Activated naive CD8-positive, alpha-beta T cell treated with anti-CD3 and anti-CD28 coated beads, Interleukin-2, amount 50 U/mL, for 16 hours (primary cell): ENCODE results near the gene TEKT5.
"Not testable (repeated sequence)": the region's sequence is repeated elsewhere in the genome, so short reads cannot be mapped to it uniquely, and the experiment has no call there.

ENCODE experiments used
- DNase-seq: peaks from one replicate; pipeline ENCODE4 v3.0.0-alpha.2; 2020; ENCODE audit warnings: low read depth, low spot score

The TEKT5 gene

DNA sequence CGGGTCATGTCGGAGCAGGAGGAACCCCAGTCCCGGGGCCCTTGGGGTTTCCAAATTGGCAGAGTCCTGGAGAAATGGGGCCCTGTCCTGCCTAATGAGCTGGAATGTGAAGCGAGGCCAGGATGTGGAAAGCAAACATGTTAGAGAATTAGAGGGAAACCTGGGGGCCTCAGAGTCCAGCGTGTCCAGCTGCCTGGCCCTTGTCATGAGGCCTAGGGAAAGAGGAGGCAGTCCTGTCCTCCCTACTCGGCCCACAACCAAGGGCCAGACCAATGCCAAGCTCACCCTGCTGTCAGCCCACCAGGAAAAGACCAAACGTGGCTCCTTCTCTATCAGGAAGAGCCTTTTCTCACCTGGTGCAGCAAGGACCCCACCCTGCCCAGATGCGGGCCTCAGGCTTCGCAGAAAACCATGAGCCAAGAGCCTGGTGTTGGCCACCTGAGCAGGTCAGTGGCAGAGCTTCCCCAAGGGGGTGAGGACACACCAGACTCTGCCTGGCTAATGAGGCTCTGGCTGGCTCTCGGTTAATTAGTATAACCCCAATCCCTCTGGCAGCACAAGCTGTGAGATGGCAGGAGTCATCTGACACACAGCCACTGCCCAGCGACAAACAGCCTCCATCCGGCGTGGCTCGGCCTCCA is 10.1 kb downstream of the TEKT5 start:
- DNase-seq = no peak

DNA sequence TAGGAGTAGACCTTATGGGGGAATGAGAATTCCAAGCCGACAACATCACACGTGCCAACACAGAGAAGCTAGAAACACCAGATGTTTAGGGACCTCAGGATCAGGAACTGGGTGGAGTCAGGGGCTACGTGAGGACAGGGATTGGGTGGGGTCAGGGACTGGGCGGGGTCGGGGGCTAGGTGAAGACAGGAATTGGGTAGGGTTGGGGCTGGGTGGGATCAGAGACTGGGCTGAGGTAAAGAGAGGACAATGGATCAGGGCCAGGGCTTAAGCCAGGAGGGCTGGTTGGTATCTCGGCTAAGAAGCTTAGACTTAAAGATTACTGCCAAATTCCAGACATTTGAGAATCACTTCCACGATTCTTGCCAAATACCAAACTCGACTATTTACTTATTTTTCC is 11.6 kb downstream of the TEKT5 start:
- no peak for DNase-seq

DNA sequence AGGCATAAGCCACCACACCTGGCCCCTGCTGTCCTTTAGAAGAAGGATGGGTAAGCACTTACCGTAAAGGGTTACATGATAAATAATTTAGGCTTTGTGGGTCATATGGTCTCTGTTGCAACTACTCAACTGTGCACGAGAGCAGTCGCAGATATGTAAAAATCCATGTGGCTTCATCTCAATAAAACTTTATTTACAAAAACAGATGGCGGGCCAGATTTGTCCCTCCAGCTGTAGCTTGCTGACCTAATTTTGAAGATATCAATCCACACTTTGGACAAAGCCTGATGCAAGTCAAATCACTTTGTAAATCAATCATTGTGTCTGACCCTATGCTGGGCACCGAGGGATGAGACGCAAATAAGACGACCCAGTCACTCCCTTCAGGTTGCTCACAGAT is 12.1 kb downstream of the TEKT5 start:
- DNase-seq = no peak

DNA sequence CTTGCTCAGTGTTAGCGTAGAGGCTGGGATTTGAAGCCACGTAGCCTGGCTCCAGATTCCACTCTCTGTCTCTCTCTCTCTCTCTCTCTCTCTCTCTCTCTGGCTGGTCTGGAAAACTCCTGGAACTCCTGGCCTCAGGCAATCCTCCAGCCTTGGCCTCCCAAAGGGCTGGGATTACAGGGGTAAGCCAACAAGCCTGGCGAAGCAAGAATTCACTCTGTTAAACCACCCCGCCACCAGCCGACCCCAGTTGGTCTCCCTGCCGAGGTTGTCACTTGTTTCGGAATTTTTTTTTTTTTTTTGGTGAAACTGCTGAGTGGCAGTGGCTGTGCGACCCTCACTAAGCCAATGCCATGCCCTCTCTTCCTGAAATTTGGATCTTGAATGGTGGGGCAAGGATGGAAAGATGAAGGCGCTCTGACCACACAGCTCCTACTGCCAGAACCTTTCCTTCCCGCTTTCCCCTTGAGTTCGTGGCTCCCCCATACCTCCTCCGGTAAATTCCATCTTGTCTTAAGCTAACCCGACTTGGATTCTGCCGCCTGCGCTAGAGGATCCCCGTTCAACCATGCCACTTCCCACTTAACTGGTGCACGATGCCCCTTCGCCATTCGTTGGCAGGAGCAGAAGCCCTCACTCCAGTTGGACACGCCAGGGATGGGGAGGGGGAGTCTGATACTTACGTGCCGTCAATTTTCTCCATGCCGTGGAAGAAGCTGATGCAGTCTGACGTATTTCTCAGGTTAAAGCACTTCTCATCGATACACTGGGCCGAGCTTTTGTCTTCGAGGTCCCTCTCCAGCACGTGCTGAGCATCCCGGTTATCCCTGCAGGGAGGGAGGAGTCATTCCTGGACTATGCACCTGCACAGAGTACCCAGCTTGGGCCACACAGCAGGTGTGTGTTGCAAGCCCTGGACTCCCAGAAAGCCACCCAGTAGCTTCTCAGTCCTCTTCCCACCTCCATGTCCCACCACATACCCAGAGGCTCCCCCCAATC is 13.1 kb downstream of the TEKT5 start:
- DNase-seq = no peak

DNA sequence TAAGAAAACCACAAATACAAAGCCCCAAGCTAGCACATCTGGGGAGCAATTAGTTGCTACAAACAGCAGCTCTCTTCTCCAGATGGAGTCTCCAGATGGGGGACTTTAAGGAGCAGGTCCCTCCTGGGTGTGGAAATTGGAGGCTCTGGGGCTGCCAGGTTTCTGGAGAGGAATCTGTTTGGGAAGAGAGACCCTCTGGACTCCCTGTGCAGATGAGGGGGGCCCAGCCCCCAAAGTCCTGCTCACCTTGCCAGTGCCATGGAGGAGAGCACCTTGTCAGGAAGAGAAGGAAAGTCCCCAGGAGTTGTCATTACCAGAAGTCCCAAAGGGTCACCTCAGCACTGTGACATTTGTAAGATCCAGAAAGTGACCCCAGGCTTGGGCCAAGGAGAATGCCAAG is 14.8 kb downstream of the TEKT5 start:
- no peak for DNase-seq

DNA sequence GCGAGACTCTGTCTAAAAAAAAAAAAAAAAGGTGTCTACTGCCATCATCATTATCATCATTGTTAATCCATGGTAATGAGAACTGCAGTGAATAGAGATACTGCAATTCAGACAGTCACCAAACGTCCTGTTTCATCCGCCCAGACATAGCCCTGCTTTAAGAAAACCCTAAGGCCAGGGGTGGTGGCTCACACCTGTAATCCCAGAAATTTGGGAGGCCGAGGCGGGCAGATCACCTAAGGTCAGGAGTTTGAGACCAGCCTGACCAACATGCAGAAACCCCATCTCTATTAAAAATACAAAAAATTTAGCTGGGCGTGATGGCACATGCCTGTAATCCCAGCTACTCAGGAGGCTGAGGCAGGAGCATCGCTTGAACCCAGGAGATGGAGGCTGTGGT is 15.3 kb downstream of the TEKT5 start:
- not testable (repeated sequence) for DNase-seq

DNA sequence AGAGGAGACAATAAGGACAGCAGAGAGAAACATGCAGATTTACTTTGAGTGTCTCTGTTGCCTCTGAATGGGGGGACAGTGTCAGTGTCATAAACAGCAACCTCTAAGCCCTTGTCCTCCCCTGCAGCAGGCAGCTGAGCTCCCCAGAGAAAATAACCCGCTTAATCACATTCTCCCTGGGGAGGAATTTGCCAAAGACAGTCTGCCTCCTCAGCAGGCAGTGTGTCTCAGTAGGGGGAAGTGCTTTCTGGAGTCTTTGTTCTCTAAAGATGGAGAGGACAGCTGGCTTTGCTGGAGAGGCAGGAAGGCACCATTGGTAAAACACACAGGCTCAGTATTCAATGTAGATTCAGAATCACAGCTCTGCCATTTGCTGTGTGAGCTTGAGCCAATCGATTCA is 16.1 kb downstream of the TEKT5 start:
- no peak for DNase-seq

DNA sequence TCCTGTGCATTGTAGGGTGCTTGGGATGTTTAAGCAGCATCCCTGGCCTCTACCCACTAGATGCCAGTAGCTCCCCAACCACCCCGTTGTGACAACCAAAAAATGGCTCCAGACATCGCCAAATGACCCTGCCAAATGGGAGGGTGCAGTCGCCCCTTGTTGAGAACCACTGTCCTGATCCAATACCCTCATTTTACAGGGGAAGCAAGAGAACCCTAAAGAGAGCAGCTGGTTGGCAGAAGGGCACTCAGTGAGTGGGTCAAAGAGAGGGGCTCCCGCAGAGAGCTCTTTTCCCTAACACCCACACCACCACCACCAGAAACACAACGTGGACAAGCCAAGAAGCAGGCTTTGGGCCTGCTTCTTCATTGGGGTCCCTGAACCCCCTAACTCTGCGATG is 18.4 kb downstream of the TEKT5 start:
- no peak for DNase-seq

DNA sequence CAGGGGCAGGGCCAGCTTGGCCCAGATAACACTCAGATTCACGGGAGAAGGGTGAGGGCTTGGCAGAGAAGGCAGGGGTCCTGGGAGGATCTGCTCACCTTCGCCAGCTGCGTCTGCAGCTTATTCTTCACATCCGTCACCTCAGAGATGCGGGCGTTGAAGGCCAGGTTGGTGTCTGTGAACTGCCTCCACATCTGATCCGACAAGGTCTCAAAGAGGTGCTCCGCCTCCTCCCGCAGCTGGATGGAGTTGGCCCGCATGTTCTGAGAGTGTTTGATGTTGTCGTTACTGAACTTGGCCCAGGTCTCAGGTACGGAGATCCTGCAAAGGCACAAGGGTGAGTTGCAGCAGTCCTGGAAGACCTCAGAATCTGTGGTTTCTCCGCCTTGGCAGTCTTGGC is 18.9 kb downstream of the TEKT5 start:
- DNase-seq = no peak

DNA sequence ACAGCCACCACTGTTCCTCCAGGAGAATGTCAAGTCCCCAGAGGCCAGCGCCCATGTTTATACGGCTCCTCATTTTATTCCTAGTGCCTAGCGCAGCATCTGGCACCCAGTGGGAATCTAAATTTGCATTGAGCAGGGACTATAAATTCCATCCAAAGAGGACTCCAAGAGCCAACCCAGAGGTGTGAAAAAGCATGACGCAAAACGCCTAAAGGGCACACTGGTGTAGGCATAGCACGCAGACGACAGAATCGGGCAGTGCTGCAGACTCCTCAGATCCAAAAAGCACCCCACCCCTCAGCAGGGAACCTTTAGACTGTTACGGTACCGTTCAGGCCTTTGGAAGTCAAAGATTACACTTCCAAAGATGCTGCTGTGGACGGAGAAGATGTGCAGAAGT is 19.5 kb downstream of the TEKT5 start:
- DNase-seq = no peak

DNA sequence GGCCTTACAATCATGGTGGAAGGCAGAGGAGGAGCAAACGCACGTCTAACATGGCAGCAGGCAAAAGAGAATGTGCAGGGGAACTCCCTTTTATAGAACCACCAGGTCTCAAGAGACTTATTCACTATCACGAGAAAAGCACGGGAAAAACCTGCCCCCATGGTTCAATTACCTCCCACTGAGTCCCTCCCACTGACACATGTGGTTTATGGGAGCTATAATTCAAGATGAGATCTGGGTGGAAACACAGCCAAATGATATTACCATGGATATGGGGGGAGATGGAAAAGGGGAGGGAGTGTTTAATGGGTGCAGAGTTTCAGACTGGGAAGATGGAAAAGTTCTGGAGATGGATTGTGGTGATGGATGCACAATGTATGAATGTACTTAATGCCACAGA is 23.0 kb downstream of the TEKT5 start:
- DNase-seq = no peak

DNA sequence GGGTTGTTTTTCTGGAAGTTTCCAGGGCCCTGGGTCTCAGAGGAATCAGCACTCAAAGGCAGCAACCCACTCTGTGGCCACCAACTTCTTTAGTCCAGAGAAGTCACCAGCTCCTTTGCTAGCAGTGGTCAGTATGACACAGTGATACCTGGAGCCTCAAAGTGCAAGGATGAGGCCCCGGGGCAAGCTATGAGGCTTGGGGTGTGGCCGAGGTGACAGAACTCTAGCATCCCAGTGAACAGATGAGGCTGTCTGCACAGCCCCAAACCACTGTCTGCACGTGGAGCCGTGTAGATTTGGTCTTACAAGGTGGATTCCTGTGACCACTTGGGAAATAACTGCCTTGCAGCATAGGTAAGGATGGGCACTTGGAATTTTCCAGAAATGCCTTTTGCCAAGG is 24.9 kb downstream of the TEKT5 start:
- no peak for DNase-seq

DNA sequence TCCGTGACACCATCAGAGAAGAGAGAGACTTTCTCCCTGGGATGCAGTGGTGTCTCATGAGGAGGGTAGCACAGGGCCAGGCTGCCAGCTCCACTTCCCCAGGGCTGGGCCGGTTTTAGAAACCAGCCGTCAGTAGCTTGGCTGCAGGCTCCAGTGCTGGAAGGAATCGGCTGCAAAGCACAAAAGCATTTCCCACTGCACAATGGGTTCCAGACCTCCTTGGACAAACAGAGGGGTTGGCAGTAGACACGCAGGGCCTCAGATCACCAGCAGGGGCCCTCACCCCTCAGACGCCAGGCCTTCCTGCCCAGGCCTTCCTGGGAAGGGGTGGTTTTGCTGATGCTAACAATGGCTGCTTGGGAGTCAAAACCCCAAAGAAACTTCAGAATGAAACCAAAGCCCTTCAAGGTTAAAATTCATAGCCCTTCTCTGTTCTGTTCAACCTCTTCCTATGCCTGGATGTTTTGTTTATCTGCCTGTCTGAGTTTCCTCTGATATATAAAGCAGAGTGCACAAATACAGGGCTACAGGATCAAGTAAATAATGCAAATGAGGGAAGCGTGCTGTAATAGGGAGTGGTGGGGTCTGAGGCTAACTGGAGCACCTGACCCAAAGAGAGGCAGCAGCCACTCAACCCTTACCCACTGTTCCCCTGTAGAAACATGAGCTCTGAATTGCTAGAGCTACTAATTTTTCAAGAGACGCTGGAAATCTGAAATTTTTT is 26.2 kb downstream of the TEKT5 start:
- no peak for DNase-seq

DNA sequence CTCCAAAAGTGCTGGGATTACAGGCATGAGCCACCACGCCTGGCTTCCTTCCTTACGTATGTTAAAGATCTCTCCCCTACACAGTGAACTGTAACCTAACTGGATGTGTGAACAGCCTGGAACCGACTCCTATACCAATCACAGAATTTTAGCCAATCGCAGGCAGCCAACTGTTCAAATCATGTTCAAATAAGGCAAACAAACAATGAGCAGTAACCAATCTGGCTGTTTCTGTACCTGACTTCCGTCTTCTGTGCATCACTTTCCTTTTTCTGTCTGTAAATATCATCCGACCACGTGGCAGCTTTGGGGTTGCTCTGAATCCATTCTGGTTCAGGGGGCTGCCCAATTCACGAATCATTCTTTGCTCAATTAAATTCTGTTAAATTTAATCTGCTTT is 27.5 kb downstream of the TEKT5 start:
- DNase-seq = no peak

DNA sequence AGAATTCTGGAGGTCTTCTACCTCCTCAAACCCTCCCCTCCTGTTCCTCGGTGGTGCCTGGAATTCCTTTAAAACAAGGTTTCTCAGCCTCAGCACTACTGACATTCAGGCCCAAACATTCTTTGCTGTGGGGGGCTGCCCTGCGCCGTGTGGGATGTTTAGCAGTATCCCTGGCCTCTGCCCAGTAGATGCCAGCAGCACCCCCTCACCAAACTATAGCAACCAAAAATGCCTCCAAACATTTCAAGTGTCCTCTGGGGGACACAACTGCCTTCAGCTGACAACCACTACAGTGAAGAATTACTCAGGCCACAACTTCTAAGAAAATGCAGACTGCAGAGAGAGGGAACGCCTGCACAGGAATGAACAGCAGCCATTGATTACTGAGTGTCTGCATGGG is 28.4 kb downstream of the TEKT5 start:
- no peak for DNase-seq

DNA sequence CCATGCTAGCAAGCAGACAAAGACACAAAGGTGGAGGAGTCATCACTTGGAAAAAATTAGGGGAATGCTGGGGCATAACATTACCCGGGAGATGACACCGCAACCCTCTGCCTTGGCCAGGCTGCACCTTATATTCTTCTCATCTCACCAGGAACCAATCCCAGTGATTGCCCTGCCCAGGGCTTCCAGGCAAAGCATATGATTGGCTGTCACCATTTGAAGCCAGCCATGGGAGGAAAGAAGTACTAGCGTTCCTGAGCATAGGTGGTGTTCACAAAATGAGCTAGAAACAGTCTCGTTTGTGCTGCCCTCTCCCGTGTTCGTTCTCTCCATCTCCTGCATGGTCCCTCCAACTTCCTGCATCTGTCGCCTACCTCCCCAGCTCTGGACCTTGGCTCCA is 29.6 kb downstream of the TEKT5 start:
- DNase-seq = no peak

DNA sequence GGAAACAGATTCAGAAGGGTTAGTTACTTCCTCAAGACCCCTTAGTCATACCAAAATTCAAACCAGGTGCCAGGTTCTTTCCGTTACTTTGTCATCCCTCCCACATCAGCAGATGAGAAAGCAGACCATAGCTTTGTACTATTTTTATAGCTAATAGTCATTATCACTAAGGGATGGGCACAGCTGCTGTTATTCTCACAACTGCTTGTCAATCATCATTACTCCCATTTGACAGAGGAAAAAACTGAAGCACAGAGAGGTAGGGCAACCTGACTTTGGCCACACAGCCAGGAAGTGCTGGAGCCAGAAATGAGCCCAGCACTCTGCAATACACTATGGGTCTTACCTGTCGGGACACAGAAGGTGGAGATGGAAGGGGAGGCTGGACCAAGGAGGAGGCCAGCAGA is 30.0 kb downstream of the TEKT5 start:
- no peak for DNase-seq

DNA sequence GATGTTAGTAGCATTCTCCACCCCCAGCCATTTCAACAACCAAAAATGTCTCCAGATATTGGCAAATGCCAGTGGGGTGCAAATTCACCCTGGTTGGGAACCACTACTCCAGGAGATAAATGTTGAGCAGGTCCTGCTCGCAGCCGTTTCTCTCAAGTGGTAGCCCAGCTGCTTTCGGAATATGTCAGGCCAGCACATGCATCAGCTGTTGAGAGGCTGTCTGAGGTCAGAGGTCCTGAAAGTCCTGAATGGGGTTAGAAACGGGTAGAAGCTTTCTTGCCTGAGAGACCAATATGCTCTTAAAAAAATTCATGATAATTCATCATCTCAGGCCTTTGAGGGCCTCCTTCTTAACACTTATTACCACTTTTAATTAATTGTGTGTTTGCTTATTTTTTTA is 31.0 kb downstream of the TEKT5 start:
- no peak for DNase-seq

DNA sequence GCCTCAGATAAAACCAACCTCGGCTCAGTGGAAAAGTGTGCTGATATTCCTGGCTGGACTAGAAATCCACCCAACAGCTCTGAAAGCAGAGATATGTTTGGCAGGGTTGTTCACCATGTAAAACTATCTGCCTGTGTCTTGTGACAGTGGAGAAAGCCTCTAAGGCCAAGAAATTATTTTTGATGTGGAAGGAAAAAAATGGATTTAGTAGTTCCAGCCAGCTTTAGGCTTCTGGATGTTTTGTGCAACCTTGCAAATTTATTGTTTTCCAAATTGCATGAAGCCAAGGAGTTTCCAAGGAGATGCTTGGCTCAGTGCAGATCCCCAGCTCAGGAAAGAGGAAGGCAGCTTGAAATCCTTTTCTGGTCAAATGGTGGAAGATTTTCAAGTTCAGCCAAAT is 31.6 kb downstream of the TEKT5 start:
- DNase-seq = no peak

DNA sequence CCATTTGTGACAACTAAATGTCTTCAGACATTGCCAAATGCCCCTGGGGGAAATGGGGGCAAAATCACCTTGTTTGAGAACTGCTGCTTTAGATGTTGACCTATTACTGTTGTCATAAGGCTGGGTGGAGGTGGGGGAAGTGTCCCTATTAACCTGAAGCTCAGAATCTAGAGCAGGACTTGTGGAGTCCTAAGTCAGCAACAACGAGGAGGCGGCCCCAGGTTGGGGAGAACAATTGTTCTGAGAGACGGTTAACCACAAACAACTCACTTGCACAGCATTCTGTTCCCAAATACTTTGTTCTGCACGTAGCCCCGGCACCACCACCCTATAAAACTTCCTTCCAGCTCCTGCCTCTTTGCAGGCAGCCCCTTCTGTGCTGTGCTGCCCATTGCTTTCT is 32.5 kb downstream of the TEKT5 start:
- DNase-seq = no peak

DNA sequence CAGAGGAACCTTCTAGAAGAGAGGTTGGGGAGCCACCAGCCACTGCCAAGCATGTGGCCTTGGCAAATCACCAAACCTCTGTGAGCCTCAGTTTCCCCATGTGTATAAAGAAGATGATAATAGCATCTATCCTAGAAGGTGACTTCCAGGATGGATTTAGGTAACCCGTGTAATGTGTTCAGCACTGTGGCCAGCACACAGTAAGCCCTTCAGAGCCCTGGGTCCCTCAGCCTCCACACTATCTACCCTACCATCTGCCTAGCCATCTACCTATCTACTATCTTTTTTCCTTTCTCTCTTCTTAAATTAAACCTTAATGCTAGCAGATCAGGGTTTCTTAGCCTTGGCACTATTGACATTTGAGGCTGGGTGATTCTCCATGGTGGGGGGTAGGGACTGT is 33.0 kb downstream of the TEKT5 start:
- no peak for DNase-seq

DNA sequence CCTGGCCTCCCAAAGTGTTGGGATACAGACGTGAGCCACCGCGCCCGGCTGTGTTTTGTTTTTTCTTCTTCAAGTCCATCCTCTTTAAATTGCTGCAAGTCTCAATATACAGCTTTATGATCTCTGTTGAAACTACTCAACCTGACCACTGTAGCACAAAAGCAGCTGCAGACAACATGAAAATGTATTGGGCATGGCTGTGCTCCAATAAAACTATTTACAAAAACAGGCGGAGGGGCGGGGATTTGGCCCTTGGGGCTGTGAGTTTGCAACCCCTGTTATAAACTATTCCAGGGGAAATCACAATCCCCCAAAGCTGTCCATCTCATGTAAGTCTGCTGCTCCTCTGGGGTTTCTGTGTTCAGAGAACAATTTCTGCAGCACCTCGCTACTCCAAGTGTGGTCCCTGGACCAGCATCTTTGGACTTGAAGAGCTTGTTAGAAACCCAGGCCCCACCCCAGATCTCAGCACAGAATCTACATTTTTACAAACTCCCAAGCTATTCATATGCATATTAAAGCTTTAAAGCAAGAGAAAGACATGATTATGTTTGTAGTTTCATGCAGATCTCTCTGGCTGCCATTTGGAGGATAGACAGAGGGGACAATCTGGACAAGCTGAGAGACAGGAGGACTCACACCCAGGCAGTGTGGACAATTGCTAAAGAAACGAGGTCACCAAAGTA is 33.6 kb downstream of the TEKT5 start:
- no peak for DNase-seq
